ENCODE measurements around the gene LIX1L.

Gene LIX1L

GRCh38 chr1:145891587-145892485 lies 66.0 kb downstream of the LIX1L start:
- peak; percentile 95 for DNase-seq

- no peak for DNase-seq
These were observed 66.7 kb downstream of the LIX1L start for GRCh38 chr1:145891143-145891542.

- no peak for DNase-seq
These were observed 68.1 kb downstream of the LIX1L start for GRCh38 chr1:145889722-145890121.

GRCh38 chr1:145887631-145888030 lies 70.2 kb downstream of the LIX1L start:
- DNase-seq: no peak

GRCh38 chr1:145886816-145887215 lies 71.0 kb downstream of the LIX1L start:
- no peak for DNase-seq

GRCh38 chr1:145886390-145886789 lies 71.4 kb downstream of the LIX1L start:
- no peak for DNase-seq

GRCh38 chr1:145885738-145886287 lies 72.0 kb downstream of the LIX1L start, which contains the start of gene ANKRD35:
Gene ANKRD35, minus strand, starts transcription at chr1:145885866. Its CDS starts 108 bp downstream, at chr1:145885758.
- peak; percentile 60 for DNase-seq

- no peak for DNase-seq
These were observed 73.1 kb downstream of the LIX1L start for GRCh38 chr1:145884675-145885074.
